Measurements from ENCODE around the gene ABHD14A.

The ABHD14A gene

DNA sequence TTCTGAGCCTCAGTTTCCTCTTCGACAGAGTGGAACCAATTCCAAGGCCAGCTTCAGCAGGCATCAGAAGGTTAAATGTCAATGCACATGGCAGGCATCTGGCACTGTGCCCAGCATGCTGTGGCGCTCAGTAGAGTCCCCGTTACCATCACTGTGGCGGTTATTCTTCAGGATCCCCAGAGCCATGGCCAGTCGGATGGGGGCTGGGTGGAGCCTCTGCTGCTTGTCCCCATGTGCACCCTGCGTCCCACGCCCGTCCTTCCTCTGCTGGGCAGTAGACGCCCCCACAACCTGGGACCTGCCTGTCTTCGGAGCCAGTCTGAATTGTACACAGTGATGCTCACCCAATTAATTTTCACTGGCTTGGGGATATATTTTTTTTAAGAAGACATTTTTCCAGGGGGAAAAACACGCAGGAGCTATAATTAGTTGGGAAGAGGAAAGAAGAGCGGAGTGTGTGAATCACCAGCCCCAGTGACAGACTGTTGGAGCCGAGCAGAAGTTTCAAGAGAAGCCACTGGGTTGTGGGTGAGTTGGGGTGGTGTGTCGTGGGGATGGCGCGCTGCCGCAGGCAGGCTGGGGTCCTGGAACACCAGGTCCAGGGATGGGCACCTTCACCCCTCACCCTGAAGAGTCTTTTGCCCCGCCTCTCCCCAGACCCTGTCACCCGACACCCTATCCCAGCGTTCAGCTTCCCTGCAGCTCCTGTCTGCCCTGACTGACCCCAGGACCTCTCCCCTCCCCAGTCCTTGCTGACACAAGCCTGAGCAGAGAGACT is 47.6 kb downstream of the ABHD14A start:
- DNase-seq: no peak

DNA sequence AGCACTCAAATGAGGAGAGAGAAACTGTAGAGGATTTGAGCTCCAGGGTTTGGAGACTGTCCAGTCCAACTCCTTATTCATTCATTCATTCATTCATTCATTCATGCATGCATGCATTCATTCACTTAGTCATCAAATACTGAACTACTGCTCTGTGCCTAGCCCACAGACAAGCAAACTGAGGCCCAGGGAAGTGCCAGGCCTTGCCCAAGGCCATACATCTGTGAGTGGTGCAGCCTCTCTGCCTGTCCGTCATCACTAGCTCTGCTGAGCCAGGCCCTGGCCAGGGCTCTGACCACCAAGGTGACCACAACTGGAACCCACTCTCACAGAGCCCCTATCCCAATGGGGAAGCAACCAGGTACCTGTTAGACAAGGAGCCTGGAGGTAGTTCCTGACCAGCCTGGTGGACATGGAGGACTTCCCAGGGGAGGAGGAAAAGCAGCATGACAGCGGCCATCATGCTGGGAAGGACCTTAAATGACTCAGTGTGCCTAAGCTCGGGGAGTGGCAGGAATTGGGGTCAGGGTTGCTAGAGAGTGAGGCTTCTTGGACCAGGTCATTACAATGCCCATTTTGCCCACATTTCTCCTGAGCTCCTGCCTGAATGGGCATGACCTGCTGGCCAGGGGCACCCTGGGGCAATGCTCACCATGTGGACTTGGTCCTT is 48.4 kb downstream of the ABHD14A start:
- no peak for DNase-seq

GRCh38 chr3:52023860-52024764 is 49.2 kb downstream of the ABHD14A start:
- no peak for DNase-seq

- no peak for DNase-seq
Measured at GRCh38 chr3:52024765-52025452, 50.0 kb downstream of the ABHD14A start.

- no peak for DNase-seq
Measured at GRCh38 chr3:52025453-52025852, 50.6 kb downstream of the ABHD14A start.

GRCh38 chr3:52026041-52026440 is 51.2 kb downstream of the ABHD14A start:
- no peak for DNase-seq

- no peak for DNase-seq
Measured at GRCh38 chr3:52028572-52028971, 53.7 kb downstream of the ABHD14A start.

DNA sequence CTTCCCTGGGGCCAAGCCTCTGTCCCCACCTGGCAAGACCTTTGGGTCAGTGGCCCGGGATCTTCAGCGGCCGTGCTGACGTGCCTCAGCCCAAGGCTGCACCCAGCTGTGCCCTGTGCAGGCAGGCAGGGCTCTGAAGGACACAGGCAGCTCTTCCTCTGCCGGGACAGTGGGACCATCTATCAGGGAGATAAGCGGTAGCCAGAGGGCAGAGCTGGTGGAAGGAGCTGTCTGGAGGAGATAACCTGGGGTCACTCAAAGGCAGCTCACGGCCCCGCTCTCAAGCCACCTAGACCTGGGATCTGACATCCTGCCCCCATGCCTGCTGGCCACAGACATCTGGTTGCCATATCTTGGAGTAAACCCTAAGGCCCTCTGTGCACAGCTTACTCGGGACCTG is 54.2 kb downstream of the ABHD14A start:
- DNase-seq: no peak

DNA sequence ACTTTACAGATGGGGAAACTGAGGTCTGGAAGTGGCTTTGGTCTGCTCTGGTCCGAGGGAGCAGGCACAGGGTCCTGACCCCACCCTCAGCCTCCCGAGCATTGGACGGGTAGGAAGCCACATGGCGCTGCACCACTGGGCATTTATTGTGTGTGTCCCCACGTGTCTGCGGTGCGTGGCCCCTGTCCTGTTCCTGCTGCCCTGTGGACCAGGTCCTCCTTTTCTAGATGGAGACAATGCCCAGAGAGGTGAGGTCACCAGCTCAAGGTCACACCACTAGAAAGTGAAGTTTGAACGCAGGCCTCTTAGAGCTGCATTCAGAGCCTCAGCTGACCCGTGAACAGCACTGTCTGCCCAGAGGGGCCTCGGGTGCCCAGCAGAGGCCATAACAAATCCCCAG is 54.7 kb downstream of the ABHD14A start:
- no peak for DNase-seq

All from GDM1 (cell line).